Activated T-cell treated with anti-CD3 and anti-CD28 coated beads for 48 hours (primary cell): Measurements from ENCODE around the gene ACACB.

Experiments used
- DNase-seq: peaks from one replicate; pipeline ENCODE4 v3.0.0-alpha.2; 2020; ENCODE audit warnings: low read depth

The ACACB gene

DNA sequence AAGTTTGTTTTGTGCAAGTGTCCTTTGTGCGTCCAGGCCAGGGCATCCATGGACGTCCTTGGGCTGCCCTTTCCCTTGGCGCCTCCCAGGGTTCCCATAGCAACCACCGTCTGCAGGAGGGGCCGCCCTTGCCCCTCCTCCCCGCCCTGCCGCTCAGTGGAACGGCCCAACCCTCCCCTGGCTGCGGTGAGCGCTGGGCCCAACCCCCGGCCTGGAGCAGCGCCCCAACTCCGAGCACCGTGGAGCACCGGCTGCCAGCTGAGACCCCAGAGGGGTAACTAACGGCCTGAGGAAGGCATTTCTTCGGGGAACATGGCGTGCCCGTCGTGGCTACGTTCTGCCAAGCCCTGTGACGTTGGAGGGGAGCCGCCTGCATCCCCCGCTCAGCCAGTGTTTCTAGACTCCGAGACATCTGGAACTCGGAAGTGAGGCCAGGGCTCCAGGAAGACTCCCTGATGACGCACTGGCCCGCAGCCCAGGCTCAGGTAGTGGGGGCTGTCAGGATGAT, 5.3 kb upstream of the ACACB start:
- DNase-seq = peak; percentile 52

GRCh38 chr12:109112720-109113465, 3.5 kb upstream of the ACACB start:
- no peak for DNase-seq

- DNase-seq = no peak
Observed at GRCh38 chr12:109113661-109114321, 2.6 kb upstream of the ACACB start.

GRCh38 chr12:109114644-109115043, 1.7 kb upstream of the ACACB start:
- DNase-seq = no peak

GRCh38 chr12:109115404-109115757, 1.0 kb upstream of the ACACB start:
- no peak for DNase-seq

DNA sequence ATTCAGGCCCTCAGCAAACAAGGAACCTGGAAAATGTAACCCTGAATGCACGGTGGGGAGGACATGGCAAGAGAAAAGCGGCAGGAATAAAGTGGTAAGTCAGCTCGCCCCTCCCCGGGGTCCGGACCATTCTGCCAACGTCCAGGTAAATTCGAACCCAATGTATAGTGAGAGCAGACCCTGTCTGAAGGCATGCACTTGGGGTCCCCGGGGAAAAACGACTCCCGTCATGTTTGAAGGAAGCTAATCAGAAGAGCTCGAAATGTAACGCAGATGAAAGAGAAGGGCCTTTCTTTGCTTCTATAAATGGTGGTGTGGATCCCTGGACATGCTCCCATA, 193 bp downstream of the ACACB start:
- no peak for DNase-seq

GRCh38 chr12:109120095-109120494, 3.7 kb downstream of the ACACB start:
- no peak for DNase-seq

DNA sequence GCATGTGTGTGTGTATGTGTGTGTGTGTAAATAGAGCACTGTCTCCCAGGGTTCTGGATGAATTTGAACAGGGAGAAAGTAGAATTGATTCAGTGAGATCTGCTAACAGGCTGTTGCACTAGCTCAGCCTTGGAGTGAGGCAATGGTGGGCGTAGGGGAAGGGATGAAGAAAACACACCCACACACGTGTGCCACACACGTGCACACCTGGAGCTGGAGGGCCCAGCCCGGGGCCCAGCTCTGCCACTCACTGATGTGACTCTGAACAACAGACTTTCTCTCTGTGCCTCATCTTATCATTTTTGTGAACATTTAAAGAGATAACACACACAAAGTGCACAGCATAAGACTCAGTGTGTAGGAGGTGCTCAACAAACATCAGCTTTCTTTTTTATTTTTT, 4.2 kb downstream of the ACACB start:
- no peak for DNase-seq

DNA sequence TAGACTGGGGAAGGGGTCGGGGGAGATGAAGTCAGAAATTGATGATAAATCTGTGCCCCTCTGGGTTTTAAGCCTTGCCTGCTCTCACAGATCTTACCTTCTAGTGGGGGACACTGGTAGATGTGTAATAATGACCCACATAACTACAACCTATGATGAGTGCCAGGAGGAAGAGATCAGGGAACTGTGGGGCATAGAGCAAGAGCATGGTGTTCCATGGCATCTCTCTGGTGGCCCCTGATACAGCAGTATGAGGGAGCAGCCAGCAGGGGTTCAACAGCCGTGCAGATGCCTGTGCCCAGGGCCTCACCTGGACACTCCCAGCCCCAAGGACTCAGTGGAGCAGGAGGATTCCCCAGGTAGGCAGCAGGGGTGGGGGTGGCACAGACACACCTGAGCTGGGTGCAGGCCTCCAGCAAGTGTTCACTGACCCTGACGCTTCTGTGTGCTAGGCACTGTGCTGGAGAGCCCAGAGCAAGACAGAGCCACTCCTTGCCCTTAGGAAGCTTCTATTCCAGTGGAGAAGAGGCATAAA, 5.0 kb downstream of the ACACB start:
- DNase-seq = no peak

- no peak for DNase-seq
Observed at GRCh38 chr12:109124878-109125648, 8.7 kb downstream of the ACACB start.

DNA sequence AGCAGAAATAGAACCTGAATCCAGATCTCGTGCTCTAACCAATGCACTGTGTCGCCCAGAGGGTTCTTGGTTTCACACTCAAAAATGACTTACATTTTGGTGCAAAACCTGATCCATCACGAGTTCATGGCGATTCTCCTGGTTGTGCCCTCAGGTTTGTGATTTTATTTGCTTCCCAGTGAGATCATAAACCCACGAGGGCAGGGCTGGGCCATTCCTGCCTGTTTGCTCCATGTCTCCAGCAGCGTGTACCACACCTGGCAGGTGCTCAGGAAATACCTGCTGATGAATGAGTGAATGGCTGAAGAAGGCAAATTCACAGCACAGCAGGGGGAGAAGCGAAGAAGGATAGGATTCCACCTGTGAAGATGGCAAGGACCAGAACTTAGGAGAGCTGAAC, 9.4 kb downstream of the ACACB start:
- no peak for DNase-seq

DNA sequence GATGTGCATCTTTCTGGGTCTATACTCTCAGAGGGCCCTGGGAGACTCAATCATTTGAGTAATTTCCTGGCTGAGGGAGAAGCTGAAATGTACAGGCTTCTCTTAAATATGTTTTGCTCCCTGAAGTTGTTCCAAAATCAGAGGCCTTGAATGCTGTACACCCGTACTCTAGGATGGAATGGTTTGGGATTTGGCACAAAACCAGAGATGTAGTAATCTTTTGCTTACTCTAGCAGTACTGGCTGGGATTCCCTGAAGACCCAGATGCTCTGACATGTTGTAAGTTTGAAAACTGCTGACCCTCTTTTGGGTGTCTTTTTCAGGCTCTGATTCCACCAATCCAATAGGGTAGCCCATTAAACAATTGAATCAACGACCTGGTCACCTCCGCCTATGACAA, 10.4 kb downstream of the ACACB start:
- DNase-seq = no peak

DNA sequence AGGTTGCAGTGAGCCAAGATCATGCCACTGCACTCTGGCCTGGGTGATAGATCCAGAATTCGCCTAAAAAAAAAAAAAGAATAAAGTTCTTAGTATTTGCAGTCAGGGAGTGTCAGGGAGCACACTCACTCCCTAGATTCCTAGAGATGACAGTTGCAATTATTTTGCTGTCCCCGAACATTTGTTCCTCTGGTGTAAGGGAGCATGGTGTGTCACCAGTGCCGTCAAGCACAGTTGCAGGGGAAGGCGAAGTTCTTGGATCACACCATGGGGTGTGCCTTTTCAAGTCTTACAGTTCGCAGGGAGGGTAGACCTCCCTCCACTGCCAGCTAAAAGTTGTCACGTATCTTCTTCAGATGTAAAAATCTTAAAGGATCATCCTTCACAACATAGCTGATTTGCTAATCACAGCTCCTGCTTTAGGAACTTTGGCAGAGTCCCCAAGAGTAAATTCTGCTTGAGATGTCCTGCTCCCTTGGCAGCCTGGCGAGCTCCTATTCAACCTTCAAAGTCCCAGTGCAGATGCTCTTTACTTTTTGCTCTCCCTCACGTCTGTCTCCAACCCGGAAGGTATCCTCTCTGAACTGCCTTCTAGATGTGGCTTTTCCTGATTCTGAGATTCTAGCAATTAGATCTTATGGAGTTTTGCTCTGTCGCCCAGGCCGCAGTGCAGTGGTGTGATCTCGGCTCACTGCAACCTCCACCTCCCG, 11.3 kb downstream of the ACACB start:
- no peak for DNase-seq

GRCh38 chr12:109130297-109131153, 14.1 kb downstream of the ACACB start:
- DNase-seq = no peak

DNA sequence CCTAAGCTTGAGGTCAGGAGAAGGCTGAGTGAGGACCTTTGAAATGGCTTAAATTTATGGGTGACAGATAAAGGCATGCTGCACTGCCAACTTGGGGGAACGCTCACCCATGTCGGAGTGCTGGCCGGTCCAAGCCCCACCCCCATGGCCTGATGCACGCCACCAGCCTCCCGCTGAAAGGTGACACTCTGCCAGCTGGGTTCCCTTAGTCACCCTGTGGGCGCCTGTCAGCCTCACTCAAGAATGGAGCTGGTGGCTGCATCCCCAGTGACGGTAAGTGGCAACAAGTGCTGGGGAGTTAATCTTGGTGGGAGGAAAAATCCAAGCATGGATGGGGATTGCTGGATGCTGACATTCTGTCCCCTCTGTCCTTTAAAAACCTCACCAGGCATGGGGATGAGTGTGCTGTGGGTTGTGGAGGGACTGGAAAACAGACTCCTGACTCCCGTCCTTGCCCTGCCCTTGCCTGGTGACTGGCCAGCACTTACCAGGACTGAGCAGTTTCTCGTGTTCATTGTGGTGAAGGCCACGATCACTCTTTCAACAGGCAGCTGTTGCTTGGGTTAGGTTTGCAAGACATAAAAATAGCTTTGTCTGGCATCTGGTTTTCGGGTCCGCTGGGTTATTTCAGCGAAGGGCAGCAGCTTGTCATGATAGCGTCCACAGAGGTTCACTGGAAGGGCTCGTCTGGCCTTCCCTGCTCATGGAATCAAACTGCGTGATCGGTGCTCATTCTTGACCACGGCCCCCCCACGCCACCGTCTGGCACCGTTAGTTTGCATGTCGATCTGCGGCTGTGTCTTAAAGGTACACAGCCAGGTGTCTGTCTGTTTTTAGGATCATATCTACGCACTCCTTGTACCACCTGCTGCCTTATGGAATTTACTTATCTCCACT, 15.0 kb downstream of the ACACB start:
- no peak for DNase-seq

DNA sequence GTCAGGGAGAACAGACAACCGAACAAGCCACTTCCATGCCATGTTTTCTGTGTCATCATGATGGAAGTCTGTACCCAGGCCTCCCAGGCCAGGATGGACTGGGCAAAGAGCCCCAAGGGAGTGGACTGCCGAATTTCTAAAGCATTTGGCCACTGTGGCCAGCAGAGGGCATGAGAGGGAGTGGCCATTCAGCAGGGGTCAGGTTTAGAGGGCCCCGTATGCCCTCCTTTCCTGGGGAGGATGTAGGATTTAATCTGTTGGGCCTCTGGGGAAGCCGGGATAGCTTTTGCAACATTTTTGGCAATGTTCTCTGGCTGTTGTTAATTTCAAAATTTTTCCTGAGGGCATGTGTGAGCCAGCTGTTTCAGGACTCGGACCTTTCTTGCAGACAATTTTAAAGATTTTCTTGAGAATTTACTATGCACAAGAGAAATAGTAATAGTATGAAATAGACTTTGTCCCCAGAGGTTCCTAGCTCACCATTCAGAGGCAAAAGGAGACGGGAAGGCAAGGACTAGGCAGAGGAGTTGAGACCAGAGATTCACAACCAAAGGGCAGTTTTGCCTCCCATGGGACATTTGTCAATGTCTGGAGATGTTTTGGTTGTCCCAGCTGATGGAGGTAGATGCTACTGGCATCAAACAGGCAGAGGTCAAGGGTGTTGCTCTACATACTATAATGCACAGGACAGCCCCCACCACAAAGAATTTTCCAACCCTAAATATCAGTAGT, 18.0 kb downstream of the ACACB start:
- DNase-seq = no peak

DNA sequence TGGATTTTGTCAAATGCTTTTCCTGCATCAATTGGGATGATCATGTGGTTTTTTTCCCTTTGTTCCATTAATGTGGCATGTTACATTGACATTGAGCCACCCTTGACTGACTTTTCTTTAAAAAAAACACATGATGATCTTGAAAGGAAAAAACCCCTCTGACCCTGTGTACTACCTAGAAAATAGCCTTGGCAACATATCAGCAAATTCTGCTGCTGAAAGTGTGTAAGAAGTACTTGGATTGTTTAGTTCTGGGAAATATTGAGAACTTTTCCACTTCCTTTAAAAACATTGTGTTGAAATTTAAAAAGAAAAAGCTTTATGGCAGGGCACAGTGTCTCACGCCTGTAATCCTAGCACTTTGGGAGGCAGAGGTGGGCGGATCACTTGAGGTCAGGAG, 20.7 kb downstream of the ACACB start:
- no peak for DNase-seq

GRCh38 chr12:109139360-109139759, 23.0 kb downstream of the ACACB start:
- DNase-seq = no peak

DNA sequence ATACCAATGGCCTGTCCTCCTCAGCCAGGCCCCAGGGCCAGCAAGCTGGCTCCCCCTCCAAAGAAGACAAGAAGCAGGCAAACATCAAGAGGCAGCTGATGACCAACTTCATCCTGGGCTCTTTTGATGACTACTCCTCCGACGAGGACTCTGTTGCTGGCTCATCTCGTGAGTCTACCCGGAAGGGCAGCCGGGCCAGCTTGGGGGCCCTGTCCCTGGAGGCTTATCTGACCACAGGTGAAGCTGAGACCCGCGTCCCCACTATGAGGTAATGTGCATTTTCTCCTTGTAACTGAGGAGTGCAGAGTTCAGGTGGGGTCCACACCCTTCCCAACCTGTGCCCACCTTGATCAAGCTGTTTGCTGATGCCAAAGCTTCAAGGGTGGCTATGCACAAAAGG, 23.4 kb downstream of the ACACB start:
- no peak for DNase-seq

DNA sequence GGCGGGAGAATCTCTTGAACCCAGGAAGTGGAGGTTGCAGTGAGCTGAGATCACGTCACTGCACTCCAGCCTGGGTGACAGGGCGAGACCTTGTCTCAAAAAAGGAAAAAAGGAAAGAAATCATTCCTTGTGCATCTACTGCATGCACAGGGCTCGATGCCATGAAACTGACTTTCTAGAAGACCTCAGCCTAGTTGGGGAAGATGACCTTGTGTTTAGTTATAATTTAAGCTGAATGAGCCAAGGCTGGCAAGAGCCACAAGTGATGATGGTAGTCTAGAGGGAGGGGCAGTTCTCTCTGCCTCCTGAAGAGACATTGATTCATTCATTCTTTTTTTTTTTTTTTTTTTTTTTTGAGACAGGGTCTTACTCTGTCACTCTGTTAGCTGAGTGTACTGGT, 24.2 kb downstream of the ACACB start:
- DNase-seq = no peak
